ENCODE results near the gene CLTA.
A peak's percentile ranks its signal among the peaks of the same experiment; 100 is the strongest.

Gene CLTA

GRCh38 chr9:36188212-36188611 lies 2.5 kb upstream of the CLTA start:
- no peak for DNase-seq (ENCODE audit: low read depth, low spot score)

- DNase-seq (ENCODE audit: low read depth, low spot score): no peak
Observed at GRCh38 chr9:36189976-36190375, 745 bp upstream of the CLTA start.

DNA sequence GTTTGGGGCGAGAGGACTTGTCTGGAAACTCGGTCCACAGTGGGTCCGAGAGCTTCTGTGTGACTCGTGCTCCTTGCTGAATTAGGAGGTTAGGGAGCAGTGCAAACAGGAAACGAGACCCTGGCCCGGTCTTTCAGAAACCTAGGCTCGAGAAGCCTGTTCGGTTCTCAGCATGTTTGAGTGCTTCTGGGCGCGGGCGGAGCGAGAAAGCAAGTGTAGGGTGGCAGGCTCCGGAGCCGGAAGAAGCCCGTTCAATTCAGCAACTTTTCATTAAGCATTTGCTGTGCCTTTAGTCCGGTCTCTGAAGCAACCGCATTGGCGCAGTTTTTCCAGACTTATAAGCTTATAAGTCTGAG lies 547 bp downstream of the CLTA start:
- DNase-seq (ENCODE audit: low read depth, low spot score): no peak

DNA sequence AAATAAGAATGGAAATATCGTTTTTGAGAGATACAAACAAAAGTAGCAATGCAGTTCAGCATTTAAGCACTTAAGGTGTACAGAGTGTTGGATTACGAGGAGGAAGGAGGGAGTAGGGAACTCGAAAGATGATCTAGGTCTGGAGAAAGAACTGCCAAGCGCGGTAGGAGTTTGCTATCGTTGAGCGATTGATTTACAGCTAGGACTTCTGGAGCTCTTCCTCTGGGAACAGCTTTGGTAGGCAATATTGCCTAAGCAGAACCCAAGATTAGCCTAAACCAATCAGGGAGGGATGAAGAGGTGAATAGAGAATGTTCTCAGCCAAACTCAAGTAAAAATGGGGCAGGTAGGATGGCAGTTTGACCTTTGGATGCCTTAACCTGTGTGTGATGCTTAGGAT lies 965 bp downstream of the CLTA start:
- DNase-seq (ENCODE audit: low read depth, low spot score): no peak

GRCh38 chr9:36192196-36192595 lies 1.5 kb downstream of the CLTA start:
- peak; percentile 51 for DNase-seq (ENCODE audit: low read depth, low spot score)

DNA sequence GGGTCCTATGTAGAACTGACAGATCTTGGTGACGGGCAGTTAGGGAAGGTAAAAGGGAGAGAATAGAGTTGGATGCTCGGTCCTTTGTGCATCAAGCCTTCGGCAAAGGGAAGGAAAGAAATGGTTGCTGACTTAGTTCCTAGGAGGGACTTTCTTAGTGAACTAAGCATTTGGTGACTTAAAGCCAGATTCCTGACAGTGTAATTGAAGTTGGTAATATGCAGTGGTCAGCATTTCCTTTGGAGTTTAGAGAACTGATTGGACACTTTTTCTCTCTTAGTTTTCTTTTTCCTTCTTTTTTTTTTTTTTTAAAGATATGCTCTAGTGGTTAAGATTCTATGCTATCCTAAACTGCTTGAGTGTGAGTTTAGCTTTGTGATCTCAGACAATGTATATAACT lies 2.3 kb downstream of the CLTA start:
- no peak for DNase-seq (ENCODE audit: low read depth, low spot score)

DNA sequence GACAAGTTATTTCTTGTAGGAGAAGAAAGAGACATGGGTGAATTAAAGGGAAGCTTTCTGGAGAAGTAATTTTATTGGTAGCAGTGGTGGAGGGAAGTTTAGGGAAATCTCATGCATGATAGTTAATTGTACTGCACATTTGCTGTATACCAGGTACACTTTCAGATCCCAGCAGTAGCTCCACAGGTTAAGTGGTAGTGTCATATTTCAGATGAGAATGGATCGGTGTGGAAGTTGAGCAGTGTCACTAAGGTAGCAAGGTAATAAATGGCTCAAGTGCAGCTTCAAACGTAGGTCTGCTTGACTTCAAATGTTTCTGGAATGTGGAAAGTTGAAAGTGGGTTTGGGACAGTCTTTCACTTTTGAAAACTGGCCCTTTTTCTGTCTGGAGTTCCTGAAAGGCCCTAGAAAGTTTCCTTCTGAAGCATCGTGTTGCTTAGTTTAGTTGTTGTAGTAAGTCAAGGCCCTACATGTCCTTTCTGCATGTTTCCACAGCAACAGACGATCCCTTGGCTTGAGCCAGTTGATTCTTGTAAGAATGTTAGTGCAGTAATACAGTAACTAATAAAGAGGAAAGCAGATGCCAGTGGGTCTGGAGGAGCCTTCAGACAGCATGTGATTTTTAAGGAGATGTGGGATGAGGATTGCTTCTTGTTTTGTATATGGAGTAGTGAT lies 3.7 kb downstream of the CLTA start:
- no peak for DNase-seq (ENCODE audit: low read depth, low spot score)

DNA sequence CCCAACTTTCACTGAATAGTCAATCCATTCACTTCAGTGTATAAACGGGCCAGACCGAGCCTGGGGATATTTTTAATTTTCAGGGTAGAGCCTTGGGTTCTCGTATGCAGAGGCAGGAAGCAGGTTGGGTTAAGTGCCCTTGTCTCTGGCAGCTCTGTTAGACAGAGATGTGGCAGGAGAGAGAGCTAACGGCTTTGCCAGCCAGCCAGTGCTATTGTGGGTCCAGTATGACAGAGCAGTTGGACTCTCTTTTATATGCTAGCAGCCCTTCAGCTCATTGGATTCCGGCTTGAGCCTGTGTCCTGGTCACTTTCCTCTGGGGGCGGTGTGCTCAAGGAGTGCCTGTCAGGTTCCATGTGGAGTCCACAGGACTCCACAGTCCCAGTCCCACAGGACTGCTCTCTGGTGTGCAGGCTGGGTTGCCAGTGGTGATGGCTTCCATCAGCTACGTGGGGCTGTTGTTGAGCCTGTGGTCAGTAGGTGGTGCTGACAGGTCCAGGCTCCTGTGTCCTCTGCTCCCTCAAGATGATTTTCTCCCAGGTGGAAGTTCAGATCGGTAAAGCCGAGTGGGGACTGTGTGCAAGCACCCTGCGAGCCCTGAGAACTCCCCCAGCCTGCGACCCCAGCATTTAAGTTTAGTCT lies 14.3 kb downstream of the CLTA start:
- peak; percentile 62 for DNase-seq (ENCODE audit: low read depth, low spot score)

DNA sequence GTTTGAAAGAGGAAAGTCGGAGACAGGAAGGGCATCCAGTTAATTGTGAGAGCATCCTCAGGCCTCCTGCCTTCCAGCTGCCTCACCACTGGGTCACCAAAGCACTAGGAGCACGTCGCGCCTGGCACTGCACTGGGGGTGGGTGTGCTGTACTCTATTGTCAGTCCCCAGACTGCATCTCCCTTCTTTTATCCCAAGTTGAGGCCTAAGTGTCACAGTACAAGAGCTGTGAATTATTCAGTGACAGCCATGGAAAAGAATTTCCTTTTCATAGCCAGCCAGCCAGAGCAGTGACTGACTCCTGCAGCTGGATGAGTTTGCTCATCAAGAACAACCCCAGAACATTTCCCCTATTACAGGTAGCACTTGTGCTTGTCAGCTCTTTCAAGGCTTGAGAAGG lies 16.3 kb downstream of the CLTA start:
- DNase-seq (ENCODE audit: low read depth, low spot score): no peak

- DNase-seq (ENCODE audit: low read depth, low spot score): no peak
Observed at GRCh38 chr9:36207546-36208012, 16.9 kb downstream of the CLTA start.

DNA sequence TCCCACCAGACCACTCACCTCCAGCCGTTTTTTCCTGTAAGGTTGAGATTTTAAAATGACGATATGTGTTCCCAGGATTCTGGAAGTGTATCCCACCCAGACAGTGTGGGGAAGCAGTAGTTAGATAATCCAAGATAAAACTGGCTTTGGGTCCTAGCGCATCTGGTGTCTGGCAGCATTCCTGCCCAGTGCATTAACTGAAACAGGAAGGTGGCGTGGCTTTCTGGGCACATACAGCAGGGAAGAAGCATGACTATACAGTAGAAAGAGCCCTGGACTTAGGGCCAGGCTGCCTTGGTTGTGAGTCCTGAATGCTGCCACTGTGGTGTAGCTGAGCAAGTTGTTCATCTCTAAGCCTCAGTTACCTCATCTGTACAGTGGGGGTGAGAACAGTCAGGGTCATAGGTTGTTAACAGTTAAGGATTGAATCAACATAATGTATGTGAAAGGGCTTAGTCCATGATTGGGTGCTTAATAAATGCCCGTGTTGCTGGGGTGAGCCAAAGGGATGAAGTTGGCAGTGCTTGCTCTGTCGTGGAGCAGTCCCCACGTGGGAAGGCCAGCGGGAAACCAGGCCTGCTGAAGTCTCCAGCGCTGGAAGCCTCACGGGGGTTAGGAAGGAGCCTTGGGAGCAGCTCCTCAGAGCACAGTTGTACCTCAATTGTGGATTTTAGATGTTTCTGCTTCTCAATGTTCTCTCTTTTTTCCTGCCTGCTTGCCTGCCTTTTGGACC lies 18.0 kb downstream of the CLTA start:
- no peak for DNase-seq (ENCODE audit: low read depth, low spot score)

DNA sequence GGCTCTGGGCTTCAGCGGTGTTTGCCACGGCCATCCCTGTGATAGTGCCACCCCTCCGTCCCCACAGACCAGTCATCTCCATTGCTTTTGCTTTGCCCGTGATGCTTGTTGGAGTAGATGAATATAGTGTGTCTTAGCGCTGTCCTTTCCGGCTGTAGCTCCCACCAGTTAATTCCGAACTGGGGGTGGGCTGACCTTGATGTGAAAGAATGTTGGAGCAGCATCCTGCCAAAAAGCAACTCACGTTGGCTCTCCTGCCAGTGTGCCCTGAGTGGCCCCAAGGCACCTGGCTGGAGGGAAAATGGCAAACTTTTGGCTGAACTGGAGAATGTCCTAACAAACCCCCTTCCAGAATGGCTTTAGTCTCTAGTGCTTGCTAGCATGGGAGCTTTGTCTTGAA lies 20.0 kb downstream of the CLTA start:
- DNase-seq (ENCODE audit: low read depth, low spot score): no peak

GRCh38 chr9:36211510-36211909 lies 20.8 kb downstream of the CLTA start:
- no peak for DNase-seq (ENCODE audit: low read depth, low spot score)

DNA sequence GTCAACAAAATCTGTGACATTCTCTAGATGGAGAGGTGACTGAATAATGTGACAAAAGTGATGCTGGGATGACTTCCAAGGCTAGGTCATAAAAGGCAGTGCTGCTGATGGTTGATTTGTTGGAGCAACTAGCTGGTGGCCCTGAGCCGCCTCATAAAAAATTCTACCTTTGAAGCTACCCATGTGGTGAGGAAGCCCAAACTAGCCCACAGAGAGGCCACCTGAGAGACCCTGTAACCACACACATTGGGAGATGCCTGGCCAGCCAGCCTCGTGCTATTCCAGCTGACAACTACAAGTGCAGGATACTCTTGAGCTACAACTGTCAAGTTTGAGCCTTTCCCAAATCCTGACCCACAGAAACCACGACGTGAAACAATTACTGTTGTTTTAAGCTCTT lies 22.7 kb downstream of the CLTA start:
- DNase-seq (ENCODE audit: low read depth, low spot score): no peak

DNA sequence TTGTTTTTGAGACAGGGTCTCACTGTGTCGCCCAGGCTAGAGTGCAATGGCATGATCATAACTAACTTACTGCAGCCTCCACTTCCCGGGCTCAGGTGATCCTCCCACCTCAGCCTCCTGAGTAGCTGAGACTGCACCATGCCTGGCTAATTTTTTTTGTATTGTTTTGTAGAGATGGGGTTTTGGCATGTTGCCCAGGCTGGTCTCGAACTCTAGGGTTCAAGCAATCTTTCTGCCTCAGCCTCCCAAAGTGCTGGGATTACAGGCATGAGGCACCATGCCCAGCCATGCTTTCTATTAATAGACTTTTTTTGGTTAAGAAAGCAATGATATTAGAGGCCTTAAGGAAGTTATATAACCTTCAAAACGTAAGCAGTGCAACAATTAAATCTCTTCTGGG lies 23.3 kb downstream of the CLTA start:
- DNase-seq (ENCODE audit: low read depth, low spot score): no peak

- no peak for DNase-seq (ENCODE audit: low read depth, low spot score)
Observed at GRCh38 chr9:36214571-36214970, 23.9 kb downstream of the CLTA start.

DNA sequence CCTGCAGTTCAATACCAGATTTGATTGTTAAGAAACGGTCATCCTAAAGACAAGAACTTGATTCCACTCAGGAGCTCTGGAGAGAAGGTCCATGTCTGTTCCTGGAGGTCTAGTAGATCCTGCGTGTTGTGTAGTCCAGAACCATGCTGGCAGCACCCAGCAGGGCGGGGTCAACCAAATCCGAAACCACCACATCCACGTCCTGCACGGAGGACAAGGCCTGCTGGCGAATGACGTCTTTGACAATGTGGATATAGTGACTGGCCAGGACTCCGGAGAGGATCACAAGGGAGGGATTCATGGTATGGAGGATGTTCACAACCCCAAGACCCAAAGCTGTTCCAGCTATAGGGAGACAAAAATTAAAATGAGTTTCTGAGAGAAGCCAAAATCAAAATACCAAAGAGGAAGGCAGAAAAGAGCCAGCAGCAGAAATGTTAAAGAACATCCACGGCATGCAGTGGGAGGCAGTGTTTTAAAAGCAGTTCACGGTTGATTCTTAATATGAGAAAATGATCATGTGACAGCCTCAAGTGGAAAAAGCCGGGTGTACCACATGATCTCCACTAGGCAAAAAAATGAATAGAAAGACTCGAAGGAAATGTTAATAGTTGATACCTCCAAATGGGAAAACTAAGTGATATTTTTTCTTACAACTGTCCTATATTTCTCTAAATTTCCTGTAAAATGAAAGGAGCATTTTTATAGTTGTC lies 26.7 kb downstream of the CLTA start:
- no peak for DNase-seq (ENCODE audit: low read depth, low spot score)

GRCh38 chr9:36218011-36218410 lies 27.3 kb downstream of the CLTA start:
- DNase-seq (ENCODE audit: low read depth, low spot score): no peak

DNA sequence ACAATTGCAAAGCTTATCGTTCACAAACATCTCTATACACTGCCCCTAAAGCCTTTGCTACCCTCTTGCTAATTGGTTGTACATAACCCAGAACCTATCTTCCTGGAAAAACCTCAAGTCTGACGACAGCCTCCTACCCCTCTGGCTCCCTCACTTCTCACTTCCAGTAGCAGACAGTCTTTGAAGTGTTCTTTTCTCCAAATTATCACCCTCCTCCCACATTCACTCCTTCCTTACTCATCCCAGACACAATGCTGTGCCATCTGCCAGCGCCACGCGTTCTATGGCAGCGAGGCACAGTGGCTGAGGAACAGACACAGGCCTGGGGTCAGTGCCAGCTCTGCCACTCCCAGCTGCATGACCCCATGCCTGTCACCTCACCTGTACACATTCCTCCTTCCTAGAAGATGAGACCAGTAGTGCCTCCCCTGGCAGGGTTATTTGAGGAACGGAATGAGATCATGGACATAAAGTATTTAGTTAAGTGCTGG lies 27.7 kb downstream of the CLTA start:
- DNase-seq (ENCODE audit: low read depth, low spot score): no peak

- DNase-seq (ENCODE audit: low read depth, low spot score): no peak
Observed at GRCh38 chr9:36221667-36222066, 30.9 kb downstream of the CLTA start.

- no peak for DNase-seq (ENCODE audit: low read depth, low spot score)
Observed at GRCh38 chr9:36222449-36222848, 31.7 kb downstream of the CLTA start.

DNA sequence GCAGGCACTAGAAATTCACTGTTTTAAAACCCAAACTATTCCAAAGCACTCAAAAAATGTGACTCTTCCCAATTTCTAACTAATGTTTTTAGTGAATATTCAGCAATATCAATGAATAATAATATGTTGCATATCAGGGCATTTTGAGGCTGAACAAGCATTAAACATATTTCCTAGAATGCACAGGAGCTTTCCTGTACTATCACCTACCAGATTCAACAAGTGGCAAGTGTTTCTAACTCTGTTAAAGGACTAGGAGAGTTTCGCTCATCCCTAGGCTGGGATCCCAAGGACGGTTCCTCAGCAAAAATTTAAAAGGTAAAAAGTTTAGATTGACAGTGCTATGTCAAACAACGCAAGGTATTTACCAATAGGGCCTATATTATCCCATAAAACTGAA lies 46.5 kb downstream of the CLTA start:
- no peak for DNase-seq (ENCODE audit: low read depth, low spot score)
